ENCODE data around the gene SLK.

Gene SLK

DNA sequence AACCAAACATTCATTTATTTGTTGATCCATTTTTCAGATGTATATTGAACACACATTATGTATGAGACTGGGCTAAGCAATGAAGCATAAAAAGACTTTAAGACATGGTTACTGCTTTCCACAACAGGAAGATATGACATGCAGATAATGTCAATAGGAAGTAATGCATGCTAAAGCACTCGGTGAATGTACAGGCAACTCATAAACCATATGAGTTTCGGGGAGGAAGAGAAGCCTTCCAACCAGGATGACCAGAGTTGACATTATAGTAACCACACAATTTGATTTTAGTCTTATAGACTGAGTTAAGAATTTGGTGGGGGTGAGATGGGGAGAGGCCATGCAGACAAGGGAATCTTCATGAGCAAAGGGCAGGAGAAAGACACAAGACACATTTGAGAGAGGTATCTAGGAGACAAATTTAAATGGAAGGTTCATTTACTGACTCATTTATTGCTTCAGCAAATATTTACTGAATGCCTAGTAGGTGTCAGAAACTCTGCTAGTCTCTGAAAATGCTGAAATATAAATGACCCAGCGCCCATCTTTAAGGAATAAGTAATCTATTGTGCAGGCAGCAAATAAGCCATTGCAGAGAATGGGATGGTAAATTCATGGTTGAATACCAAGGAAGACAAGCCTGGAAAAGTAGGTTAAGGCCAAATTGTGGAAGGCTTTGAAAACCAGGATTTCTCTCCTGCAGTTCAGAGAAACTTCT is 19.0 kb upstream of the SLK start:
- no peaks in the 10 kb centered on the region for H3K4me1 Mint-ChIP-seq
- no peaks in the 10 kb centered on the region for H3K27me3 Mint-ChIP-seq (ENCODE audit: low read depth)
- no peak overlapping the region for H3K4me3 Mint-ChIP-seq
- H3K36me3 Mint-ChIP-seq (ENCODE audit: low read depth) = no peaks in the 10 kb centered on the region
- TF ChIP-seq, protein P1, sequence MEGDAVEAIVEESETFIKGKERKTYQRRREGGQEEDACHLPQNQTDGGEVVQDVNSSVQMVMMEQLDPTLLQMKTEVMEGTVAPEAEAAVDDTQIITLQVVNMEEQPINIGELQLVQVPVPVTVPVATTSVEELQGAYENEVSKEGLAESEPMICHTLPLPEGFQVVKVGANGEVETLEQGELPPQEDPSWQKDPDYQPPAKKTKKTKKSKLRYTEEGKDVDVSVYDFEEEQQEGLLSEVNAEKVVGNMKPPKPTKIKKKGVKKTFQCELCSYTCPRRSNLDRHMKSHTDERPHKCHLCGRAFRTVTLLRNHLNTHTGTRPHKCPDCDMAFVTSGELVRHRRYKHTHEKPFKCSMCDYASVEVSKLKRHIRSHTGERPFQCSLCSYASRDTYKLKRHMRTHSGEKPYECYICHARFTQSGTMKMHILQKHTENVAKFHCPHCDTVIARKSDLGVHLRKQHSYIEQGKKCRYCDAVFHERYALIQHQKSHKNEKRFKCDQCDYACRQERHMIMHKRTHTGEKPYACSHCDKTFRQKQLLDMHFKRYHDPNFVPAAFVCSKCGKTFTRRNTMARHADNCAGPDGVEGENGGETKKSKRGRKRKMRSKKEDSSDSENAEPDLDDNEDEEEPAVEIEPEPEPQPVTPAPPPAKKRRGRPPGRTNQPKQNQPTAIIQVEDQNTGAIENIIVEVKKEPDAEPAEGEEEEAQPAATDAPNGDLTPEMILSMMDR (IDR thresholded peaks at IDR 0.05; ENCODE audit: unreplicated experiment in 3 of 3) = no peak
- H3K27ac Mint-ChIP-seq = no peak overlapping the region
- H3K9me3 Mint-ChIP-seq = no peaks in the 10 kb centered on the region

DNA sequence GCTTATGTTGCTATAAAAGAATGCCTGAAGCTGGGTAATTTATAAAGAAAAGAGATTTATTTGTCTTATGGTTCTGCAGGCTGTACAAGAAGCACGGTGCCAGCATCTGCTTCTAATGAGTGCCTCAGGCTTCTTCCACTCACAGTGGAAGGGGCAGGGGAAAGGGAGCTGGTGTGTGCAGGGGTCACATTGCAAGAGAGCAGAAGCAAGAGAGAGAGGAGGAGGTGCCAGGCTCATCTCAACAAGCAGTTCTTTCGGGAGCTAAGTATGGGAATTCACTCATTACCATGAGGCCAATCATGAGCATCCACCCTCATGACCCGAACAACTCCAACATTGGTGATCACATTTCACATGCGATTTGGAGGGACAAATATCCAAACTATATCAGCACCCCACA is 17.2 kb upstream of the SLK start:
- no peaks in the 10 kb centered on the region for H3K27me3 Mint-ChIP-seq (ENCODE audit: low read depth)
- H3K4me3 Mint-ChIP-seq = no peak overlapping the region
- H3K27ac Mint-ChIP-seq = no peak overlapping the region
- H3K4me1 Mint-ChIP-seq = no peaks in the 10 kb centered on the region
- H3K9me3 Mint-ChIP-seq = peaks cover 2% of the 10 kb centered on the region
- TF ChIP-seq, protein P1 (IDR thresholded peaks at IDR 0.05; ENCODE audit: unreplicated experiment in 3 of 3) = no peak
- no peaks in the 10 kb centered on the region for H3K36me3 Mint-ChIP-seq (ENCODE audit: low read depth)

DNA sequence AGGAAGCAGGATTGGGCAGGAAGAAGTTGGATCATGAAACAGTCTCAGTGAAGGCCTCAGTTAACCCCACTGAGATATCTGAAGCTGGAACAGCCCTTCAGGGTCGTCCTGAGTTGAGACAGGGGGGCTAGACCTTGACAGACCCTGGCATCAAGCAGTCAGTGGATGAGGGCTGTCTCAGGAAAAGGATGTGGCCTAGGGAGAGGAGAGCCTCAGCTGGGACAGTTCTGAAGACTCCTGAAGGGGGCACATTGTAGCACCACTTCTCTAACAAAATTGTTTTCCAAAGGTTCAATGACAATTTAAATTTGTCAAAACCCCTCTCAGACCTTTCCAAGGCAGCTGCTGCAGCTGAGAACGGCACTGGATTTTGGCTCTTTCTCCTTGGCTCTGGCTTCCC is 15.8 kb upstream of the SLK start:
- no peaks in the 10 kb centered on the region for H3K36me3 Mint-ChIP-seq (ENCODE audit: low read depth)
- no peaks in the 10 kb centered on the region for H3K27me3 Mint-ChIP-seq (ENCODE audit: low read depth)
- H3K9me3 Mint-ChIP-seq = peaks cover 7% of the 10 kb centered on the region
- no peak overlapping the region for H3K27ac Mint-ChIP-seq
- no peak overlapping the region for H3K4me3 Mint-ChIP-seq
- no peaks in the 10 kb centered on the region for H3K4me1 Mint-ChIP-seq
- TF ChIP-seq, protein P1 (IDR thresholded peaks at IDR 0.05; ENCODE audit: unreplicated experiment in 3 of 3) = no peak

DNA sequence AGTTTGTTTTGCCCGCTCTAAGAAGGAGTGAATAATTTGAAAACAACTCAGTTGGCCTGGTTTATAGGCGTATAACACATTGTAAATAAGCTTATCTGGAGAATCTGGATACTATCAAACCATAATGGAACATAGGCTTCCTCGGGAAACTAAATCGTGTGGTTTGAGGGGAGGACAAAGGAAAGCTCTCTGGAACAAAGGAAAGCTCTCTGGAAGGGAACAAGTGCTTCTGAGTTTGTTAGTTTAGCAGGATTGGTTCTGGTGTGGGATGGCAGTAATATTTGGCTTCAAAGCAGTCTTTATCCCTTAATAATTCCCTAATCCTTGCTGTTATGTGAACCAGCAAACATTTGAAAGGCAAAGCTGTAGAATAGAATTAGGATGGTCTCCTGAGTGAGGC is 15.0 kb upstream of the SLK start:
- Mint-ChIP-seq H3K27ac (no peak overlapping the region), H3K4me1 (no peaks in the 10 kb centered on the region), H3K9me3 (peaks cover 7% of the 10 kb centered on the region), H3K27me3 (ENCODE audit: low read depth) (no peaks in the 10 kb centered on the region), H3K4me3 (no peak overlapping the region), H3K36me3 (ENCODE audit: low read depth) (no peaks in the 10 kb centered on the region)
- TF ChIP-seq, protein P1 (IDR thresholded peaks at IDR 0.05; ENCODE audit: unreplicated experiment in 3 of 3) = no peak

DNA sequence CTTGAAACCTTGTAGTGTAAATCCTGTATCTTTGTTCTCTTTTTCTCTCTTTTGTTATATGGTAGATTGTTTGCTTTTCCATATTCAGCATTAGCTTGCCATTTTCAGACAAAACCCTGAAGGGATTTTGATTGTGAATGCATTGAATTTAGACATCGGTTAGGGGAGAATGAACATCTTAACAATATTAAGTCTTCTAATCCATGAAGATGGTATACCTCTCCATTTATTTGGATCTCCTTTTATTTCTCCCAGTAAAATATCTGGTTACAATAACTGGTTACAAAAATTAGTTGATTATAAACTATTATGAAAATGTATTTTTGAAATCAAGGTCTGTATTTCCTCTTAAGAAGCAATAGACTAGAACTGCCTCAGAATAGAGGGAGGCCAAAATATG is 12.4 kb upstream of the SLK start:
- H3K4me1 Mint-ChIP-seq = no peaks in the 10 kb centered on the region
- H3K27ac Mint-ChIP-seq = no peak overlapping the region
- H3K9me3 Mint-ChIP-seq = peaks cover 7% of the 10 kb centered on the region
- H3K36me3 Mint-ChIP-seq (ENCODE audit: low read depth) = no peaks in the 10 kb centered on the region
- TF ChIP-seq, protein P1 (IDR thresholded peaks at IDR 0.05; ENCODE audit: unreplicated experiment in 3 of 3) = no peak
- H3K27me3 Mint-ChIP-seq (ENCODE audit: low read depth) = no peaks in the 10 kb centered on the region
- H3K4me3 Mint-ChIP-seq = no peak overlapping the region

DNA sequence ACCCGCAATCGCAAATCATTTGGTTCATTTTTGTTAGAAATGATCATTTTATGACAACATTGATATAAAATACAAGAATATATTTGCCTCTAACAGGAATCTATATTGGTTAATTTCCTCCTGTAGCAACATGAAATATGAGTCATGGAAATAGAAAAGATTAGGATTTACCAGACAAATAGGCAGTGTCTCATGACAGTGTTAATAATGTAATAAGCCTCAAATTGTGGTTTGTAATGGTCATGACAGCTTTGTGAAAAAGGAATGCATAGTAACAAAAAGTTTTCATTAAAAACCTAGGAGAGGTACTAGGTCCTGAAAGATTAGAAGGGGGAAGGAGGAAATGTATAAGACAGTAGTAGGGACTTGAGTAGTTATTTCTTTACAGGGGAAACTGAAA is 7.9 kb upstream of the SLK start:
- no peak overlapping the region for H3K27ac Mint-ChIP-seq
- TF ChIP-seq, protein P1 (IDR thresholded peaks at IDR 0.05; ENCODE audit: unreplicated experiment in 3 of 3) = no peak
- H3K4me3 Mint-ChIP-seq = no peak overlapping the region
- no peaks in the 10 kb centered on the region for H3K4me1 Mint-ChIP-seq
- peaks cover 7% of the 10 kb centered on the region for H3K9me3 Mint-ChIP-seq
- H3K27me3 Mint-ChIP-seq (ENCODE audit: low read depth) = no peaks in the 10 kb centered on the region
- no peaks in the 10 kb centered on the region for H3K36me3 Mint-ChIP-seq (ENCODE audit: low read depth)

Measured in nephron (organoid).